Measurements from ENCODE around the gene UAP1L1.

The UAP1L1 gene

DNA sequence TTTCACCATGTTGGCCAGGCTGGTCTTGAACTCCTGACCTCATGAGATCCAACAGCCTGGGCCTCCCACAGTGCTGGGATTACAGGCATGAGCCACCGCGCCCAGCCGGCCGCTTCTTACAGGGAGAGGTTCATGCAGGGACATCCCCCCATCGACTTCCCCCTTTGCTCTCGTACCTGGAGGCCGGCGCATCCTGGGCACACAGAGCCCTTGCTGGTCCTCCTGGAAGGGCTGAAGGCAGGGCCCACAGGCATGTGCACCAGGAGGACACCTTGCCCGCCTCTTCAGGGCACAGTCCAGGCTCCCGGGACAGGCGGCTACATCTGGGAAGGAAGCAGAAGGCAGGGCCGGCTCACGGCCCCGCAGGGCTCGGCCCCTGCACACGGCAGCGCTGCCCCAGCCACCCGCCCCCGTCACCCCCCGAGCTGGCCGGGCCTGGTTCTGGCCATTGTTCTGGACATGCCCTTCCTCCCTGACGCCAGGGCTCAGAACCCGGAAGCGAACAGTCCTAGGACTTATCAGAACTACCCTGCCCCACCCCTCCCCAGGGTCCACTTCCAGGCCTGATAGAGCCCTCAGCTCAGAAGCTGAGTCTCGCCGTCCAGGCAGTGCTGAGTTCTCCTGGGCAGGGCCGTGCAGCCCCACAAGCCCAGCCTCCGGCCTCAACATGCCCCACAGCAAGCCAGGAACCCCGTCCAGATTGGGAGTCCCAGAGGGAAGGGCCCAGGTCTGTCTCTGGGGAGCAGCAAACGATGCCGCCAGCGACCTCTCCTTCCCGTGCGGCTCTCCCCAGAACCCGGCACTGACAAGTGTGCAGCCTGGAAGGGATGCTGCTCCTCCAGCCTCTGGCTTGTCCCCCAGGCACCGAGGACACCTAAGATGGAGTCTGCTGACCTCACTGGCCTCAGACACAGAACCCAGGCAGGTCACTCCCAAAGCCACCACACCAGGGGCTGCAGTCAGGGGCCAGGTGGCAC lies 34.3 kb upstream of the UAP1L1 start:
- no peak for DNase-seq

DNA sequence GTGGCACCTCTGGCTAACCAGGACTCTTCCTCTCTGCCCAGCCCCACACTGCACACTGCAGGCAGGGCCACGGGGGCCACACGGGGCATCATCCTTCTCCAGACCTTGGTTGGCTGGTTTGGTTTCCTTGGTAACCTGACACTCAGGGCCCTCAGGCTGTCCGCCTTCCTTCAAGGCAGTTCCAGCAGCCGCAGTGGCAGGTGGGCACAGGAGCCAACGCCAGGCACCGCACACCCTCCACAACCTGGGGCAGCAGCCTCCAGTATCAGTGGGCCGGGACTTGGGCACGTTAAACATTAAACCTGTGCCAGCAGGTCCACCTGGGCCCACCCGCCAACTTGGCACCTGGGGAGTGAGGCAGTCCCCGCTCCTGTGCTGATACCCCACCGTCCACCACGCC lies 33.3 kb upstream of the UAP1L1 start:
- no peak for DNase-seq

GRCh38 chr9:137044502-137045177 lies 32.7 kb upstream of the UAP1L1 start:
- DNase-seq = no peak

DNA sequence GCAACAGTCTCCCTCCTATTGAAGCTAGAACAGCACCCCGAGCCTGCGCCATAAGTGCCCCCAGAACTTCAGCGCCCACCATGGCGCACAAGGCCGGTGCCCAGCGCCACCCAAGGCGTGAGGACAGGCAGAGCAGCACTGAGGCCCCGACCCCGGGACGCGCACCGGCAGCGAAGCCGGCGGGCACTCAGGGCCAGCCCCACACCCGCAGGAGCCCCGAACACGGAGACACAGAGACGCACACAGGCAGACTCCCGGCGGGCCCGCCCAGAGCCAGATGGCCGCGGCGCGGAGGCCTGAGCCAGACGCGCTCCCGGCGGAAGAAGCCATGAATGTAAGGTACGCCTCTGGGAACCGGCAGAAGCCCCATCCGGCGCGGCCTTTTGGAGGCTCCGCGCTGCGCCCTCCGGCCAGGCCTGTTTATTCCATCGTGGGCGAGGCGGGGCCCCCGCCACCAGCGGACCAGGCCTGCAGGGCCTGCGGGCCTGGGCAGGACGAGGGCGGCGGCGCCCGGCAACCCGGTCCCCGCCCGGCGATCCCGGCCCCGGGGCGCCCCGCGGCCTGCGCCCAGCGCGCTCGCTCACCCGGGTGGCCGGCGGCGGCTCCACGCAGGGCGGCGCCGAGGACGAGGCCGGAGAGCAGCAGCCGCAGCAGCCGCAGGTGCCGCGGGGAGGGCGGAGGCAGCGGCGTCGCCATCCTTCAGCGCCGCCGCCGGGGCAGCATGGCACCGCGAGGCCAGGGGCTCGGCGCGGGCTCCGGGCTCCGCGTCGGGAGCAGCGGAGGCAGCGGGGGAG lies 31.8 kb upstream of the UAP1L1 start:
- DNase-seq = peak; percentile 43

GRCh38 chr9:137046088-137046787 lies 31.1 kb upstream of the UAP1L1 start, which contains the start of gene NPDC1:
Gene NPDC1, minus strand, starts transcription at chr9:137046177. Its CDS starts 188 bp downstream, at chr9:137045989.
- DNase-seq = peak; percentile 42

GRCh38 chr9:137048655-137049543 lies 28.4 kb upstream of the UAP1L1 start:
- DNase-seq = no peak

DNA sequence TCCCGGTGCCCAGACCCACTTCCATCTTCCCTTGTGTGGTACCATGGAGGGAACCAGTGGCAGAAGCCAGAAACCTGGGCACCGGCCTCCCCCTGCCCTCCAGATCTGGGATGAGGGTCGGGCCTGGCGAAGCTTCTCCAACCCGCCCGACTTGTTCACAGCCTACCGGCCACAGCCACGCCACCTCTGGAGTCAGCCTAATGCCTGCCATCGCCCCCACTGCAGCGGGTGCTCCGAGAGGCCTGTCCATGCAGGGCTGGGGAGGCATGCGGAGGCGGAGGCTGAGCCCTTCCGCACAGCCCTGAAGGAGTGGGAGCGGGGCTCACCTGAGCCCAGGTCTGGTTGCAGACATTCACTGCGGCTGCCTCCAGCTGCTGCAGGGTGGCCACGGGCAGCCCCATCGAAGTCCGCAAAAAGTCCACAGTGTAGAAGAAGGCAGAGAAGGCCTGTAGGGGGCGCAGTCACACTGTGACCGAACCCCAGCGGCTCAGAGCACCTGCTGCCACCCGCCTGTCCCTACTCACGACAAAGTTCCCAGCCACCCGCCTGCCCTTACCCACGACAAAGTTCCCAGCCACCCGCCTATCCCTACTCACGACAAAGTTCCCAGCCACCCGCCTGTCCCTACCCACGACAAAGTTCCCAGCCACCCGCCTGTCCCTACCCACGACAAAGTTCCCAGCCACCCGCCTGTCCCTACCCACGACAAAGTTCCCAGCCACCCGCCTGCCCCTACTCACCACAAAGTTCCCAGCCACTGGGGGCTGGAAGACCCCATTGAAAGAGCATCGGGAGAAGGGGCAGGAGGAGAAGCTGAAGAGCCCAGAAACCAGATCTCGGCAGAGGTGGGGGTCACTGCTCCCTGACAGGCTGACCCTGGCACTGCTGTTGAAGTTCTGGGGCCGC lies 27.5 kb upstream of the UAP1L1 start:
- no peak for DNase-seq

GRCh38 chr9:137050570-137050969 lies 26.7 kb upstream of the UAP1L1 start:
- DNase-seq = no peak

DNA sequence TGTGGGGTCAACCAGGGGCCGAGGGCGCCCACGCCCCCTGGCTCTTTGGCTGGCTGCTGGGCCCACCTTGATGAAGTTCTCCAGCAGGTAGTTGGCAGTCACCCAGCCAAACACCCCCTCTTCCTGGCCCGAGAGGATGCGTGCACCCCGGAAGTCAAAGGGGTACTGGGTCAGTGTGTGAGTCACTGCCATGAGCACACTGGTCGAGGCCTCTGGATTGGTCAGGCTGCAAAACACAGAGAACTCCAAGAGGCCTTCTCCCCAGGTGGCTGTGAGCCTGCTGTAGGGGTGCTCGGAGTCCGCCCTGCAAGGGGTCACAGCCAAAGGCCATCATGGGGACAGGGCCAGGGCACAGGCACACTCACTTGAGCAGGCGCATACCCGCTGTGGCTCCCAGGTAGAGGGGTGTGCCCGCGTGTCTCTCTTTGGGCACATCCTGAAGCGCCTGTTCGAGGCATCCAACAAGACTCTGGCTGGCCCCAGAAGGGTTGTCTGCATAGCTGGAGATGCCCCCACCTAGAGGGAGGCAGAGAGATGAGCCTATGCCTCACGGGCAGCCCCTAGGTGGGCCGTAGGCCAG lies 26.1 kb upstream of the UAP1L1 start:
- no peak for DNase-seq

GRCh38 chr9:137052293-137052692 lies 25.0 kb upstream of the UAP1L1 start:
- DNase-seq = no peak

GRCh38 chr9:137052998-137053943 lies 24.0 kb upstream of the UAP1L1 start:
- DNase-seq = no peak

- no peak for DNase-seq
Measured at GRCh38 chr9:137053944-137054931, 23.1 kb upstream of the UAP1L1 start, which contains the start of gene ENTPD2. Gene ENTPD2, minus strand, starts transcription at chr9:137054061. Its CDS starts 64 bp downstream, at chr9:137053997.

GRCh38 chr9:137054932-137055384 lies 22.4 kb upstream of the UAP1L1 start:
- DNase-seq = no peak

- DNase-seq = no peak
Measured at GRCh38 chr9:137055385-137056364, 21.6 kb upstream of the UAP1L1 start.

GRCh38 chr9:137056739-137057415 lies 20.4 kb upstream of the UAP1L1 start:
- no peak for DNase-seq

Data from HCEC 1CT (cell line).